IPS-18c (cell line): ENCODE measurements around the gene CPT2.
A peak's percentile ranks its signal among the peaks of the same experiment; 100 is the strongest.
"Not testable (repeated sequence)": the region's sequence is repeated elsewhere in the genome, so short reads cannot be mapped to it uniquely, and the experiment has no call there.

Source experiments
- H3K4me3 ChIP-seq: 2 replicates; pipeline ENCODE4 v1.7.0; 2013; ENCODE audit warnings: low read depth, mild to moderate bottlenecking, low read length, moderate library complexity; ENCODE audit not compliant: insufficient read depth
- H3K9me3 ChIP-seq: one replicate; pipeline ENCODE4 v1.6.1; 2013; ENCODE audit warnings: mild to moderate bottlenecking, low read length, moderate library complexity; ENCODE audit not compliant: control insufficient read depth, insufficient read depth

The CPT2 gene

GRCh38 chr1:53198241-53198651 is 1.6 kb downstream of the CPT2 start:
- Histone ChIP-seq H3K4me3 (no peak overlapping the region), H3K9me3 (no peaks in the 10 kb centered on the region)

- Histone ChIP-seq H3K9me3 (peaks cover 15% of the 10 kb centered on the region), H3K4me3 (no peak overlapping the region)
Measured at GRCh38 chr1:53203466-53203865, 6.8 kb downstream of the CPT2 start.

- not testable (repeated sequence) for H3K4me3 ChIP-seq
- H3K9me3 ChIP-seq = peaks cover 15% of the 10 kb centered on the region
Measured at GRCh38 chr1:53205496-53205895, 8.9 kb downstream of the CPT2 start.

GRCh38 chr1:53206083-53206685 is 9.6 kb downstream of the CPT2 start:
- peaks cover 15% of the 10 kb centered on the region for H3K9me3 ChIP-seq
- H3K4me3 ChIP-seq = not testable (repeated sequence)

- Histone ChIP-seq H3K9me3 (peaks cover 15% of the 10 kb centered on the region), H3K4me3 (no peak overlapping the region)
Measured at GRCh38 chr1:53206735-53207379, 10.2 kb downstream of the CPT2 start.

- peaks cover 15% of the 10 kb centered on the region for H3K9me3 ChIP-seq
Measured at GRCh38 chr1:53207726-53208125, 11.1 kb downstream of the CPT2 start.

GRCh38 chr1:53210352-53210751 is 13.7 kb downstream of the CPT2 start:
- Histone ChIP-seq H3K9me3 (peaks cover 15% of the 10 kb centered on the region), H3K4me3 (no peak overlapping the region)

More at GRCh38 chr1:53207726-53208125, 11.1 kb downstream of the CPT2 start:
- H3K4me3 ChIP-seq = no peak overlapping the region

- Histone ChIP-seq H3K9me3 (peaks cover 10% of the 10 kb centered on the region), H3K4me3 (no peak overlapping the region)
Measured at GRCh38 chr1:53210954-53211353, 14.3 kb downstream of the CPT2 start.

- H3K9me3 ChIP-seq = no peaks in the 10 kb centered on the region
- no peak overlapping the region for H3K4me3 ChIP-seq
Measured at GRCh38 chr1:53214376-53214940, 17.8 kb downstream of the CPT2 start.

GRCh38 chr1:53218201-53218600 is 21.6 kb downstream of the CPT2 start:
- no peak overlapping the region for H3K4me3 ChIP-seq
- H3K9me3 ChIP-seq = no peaks in the 10 kb centered on the region

GRCh38 chr1:53219711-53220110 is 23.1 kb downstream of the CPT2 start:
- peak overlapping the region; percentile 99 for H3K4me3 ChIP-seq
- H3K9me3 ChIP-seq = no peaks in the 10 kb centered on the region

GRCh38 chr1:53220171-53220961 is 23.7 kb downstream of the CPT2 start, which contains the start of gene CZIB:
Gene CZIB, minus strand, starts transcription at chr1:53220634. Its CDS starts 59 bp downstream, at chr1:53220575.
- H3K4me3 ChIP-seq = peak within 1 kb of the TSS; percentile 99
- H3K9me3 ChIP-seq = no peaks in the 10 kb centered on the region

- Histone ChIP-seq H3K4me3 (peak overlapping the region; percentile 99), H3K9me3 (no peaks in the 10 kb centered on the region)
Measured at GRCh38 chr1:53220962-53221286, 24.3 kb downstream of the CPT2 start.

GRCh38 chr1:53237638-53238037 is 41.0 kb downstream of the CPT2 start:
- Histone ChIP-seq H3K4me3 (peak overlapping the region; percentile 99), H3K9me3 (no peaks in the 10 kb centered on the region)

- Histone ChIP-seq H3K9me3 (no peaks in the 10 kb centered on the region), H3K4me3 (peak within 1 kb of the TSS; percentile 99)
Measured at GRCh38 chr1:53238197-53239155, 41.9 kb downstream of the CPT2 start, which contains the start of gene MAGOH. Gene MAGOH, minus strand, starts transcription at chr1:53238518. Its CDS starts 70 bp downstream, at chr1:53238448.

GRCh38 chr1:53241828-53242227 is 45.2 kb downstream of the CPT2 start:
- H3K4me3 ChIP-seq = no peak overlapping the region
- no peaks in the 10 kb centered on the region for H3K9me3 ChIP-seq

- Histone ChIP-seq H3K9me3 (no peaks in the 10 kb centered on the region), H3K4me3 (no peak overlapping the region)
Measured at GRCh38 chr1:53242381-53242780, 45.8 kb downstream of the CPT2 start.
